Gastrocnemius medialis (tissue), 4 donors: ENCODE results near the gene DHCR24.

Experiments used
- CTCF ChIP-seq, 5 experiments: fragments of 450-650 bp in 3 of 5; fragments of 200-600 bp in 2 of 5; sonication (generic) in 2 of 5; IDR thresholded peaks in 4 of 5; conservative IDR thresholded peaks in 1 of 5; 1 replicate in 4 of 5; 2 replicates in 1 of 5; pipeline ENCODE4 v1.5.1; 2016 to 2019; ENCODE audit warnings: antibody characterized with exemption in 5 of 5, mild to moderate bottlenecking in 3 of 5, moderate library complexity in 3 of 5
- POLR2A ChIP-seq, 2 donors: fragments of 450-650 bp; IDR thresholded peaks; one replicate each; pipeline ENCODE4 v1.6.1; 2017; ENCODE audit warnings: antibody characterized with exemption in 2 of 2, mild to moderate bottlenecking in 2 of 2, moderate library complexity in 2 of 2

GRCh38 chr1:54839824-54840223 is 47.2 kb downstream of the DHCR24 start:
- TF ChIP-seq CTCF (IDR thresholded peaks at IDR 0.05 in 4 of 5, conservative IDR thresholded peaks at IDR 0.05 in 1 of 5): no peak
- no peak for TF ChIP-seq POLR2A (IDR thresholded peaks at IDR 0.05)
